Kidney capillary endothelial cell (primary cell): Measurements from ENCODE around the gene ASTN2.
A peak's percentile ranks its signal among the peaks of the same experiment; 100 is the strongest.

Experiments used
- DNase-seq: peaks from one replicate; pipeline ENCODE4 v3.0.0-alpha.2; 2018; ENCODE audit warnings: low spot score

ASTN2 gene

GRCh38 chr9:117359910-117360309, 54.9 kb downstream of the ASTN2 start:
- no peak for DNase-seq

DNA sequence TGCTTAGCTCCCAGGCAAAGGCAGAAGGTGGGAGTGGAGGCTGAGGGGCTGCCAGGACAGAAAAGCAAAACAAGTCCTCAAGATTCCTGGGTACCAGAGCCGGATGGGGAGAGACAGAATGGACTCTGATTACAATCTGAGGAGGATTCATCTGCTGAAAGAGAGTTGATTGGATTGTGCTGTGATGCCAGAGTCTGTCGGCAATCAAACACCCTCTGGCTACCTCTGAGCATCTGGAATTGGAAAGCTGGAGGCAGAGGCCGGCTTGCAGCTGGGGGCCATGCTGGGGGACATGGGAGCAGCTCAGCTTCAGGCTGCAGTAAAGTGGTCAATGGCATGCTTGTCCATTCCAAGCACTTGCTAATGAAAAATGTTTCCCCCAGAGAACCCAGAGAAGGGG, 59.3 kb downstream of the ASTN2 start:
- no peak for DNase-seq

- DNase-seq, result no peak
Observed at GRCh38 chr9:117354997-117355396, 59.9 kb downstream of the ASTN2 start.

GRCh38 chr9:117354244-117354847, 60.5 kb downstream of the ASTN2 start:
- no peak for DNase-seq

GRCh38 chr9:117344892-117345660, 69.8 kb downstream of the ASTN2 start:
- no peak for DNase-seq

- peak; percentile 52 for DNase-seq
Observed at GRCh38 chr9:117343427-117343826, 71.4 kb downstream of the ASTN2 start.

DNA sequence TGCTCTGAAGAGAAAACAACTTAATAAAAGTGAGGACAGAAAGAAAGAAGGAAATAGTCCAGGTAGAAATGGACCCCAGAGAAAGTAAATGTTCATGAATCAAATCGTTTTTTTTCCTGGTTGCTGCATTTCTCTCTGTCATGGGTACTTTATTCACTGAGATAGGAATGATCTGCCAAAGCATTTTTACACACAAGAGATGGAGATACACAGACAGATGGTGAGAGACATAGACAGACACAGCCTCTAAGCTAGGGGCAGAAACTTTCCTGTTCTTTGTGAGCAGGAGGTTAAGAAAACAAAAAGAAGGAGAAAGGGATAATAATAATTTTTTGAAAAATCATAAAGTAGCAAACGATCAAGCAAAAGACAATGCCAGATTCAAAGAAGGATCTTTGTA, 73.7 kb downstream of the ASTN2 start:
- no peak for DNase-seq

DNA sequence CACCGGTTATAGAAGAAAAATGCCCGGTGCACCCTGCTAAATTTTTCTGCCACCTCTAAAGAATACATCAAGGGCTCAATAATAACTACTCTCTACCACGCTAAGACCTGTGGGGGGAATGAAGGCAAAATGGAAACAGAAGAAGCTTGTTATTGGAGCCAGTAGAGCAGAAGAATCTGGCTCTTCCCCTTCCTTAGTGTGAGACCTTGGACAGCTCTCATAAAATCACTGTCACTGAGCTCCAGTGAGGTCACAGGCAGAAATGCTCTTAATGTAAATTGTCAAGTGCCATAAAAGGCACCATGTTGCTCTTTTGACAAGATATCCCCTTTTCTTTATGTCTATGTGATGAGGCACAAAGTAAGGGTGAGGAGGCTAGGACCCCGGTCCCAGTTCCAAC, 74.4 kb downstream of the ASTN2 start:
- no peak for DNase-seq

DNA sequence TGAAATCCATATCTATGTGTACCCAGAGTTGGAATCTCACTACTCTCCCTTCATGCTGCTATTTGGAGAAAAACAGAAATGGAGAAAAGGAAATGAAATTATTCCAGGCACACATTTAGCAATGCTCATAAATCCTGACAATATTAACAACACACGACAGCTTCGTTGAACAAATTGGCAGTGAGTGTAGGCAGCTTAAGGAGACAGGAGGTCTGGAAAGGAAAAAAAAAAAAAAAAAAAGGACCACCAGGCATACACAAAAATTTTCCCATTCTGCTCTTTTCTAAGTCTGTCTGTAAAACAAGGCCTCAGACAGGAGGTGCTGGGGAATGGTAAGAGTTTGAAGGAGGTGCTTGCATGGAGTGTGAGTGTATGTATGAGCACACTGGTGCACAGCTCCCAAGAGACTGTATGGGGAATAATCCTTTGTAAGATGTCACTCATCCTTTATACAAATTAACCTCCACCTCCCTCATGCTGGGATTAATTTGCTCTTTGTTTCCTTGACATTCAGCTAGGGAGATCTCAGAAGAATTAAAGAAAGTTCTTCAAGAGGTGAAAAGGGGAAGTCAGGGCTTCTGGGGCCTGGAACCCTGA, 78.9 kb downstream of the ASTN2 start:
- DNase-seq, result no peak

- no peak for DNase-seq
Observed at GRCh38 chr9:117334101-117334500, 80.8 kb downstream of the ASTN2 start.

GRCh38 chr9:117325831-117326230, 89.0 kb downstream of the ASTN2 start:
- no peak for DNase-seq

GRCh38 chr9:117325110-117325731, 89.6 kb downstream of the ASTN2 start:
- no peak for DNase-seq

GRCh38 chr9:117323390-117323789, 91.5 kb downstream of the ASTN2 start:
- no peak for DNase-seq

- DNase-seq, result no peak
Observed at GRCh38 chr9:117317192-117317591, 97.7 kb downstream of the ASTN2 start.

GRCh38 chr9:117315236-117315635, 99.6 kb downstream of the ASTN2 start:
- DNase-seq, result no peak

GRCh38 chr9:117313989-117314388, 100.9 kb downstream of the ASTN2 start:
- DNase-seq, result no peak

DNA sequence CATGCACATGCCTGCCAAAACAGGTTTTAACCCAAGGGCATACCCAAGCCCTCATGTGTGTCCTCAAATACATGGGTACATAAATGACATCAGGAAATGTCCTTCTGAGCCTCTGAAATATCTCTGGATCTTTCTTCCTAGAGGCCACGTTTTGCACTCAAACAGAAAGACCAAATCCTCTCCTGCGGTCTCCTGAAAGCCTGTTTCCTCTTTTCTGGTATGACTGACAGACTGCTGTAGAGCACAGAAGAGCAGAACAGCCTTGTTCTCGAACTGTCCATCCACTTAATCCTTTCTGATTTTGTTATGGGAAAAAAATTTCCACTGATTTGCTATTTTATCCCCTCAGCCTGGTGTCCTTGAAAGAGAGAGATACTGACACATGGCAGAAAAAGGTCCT, 107.2 kb downstream of the ASTN2 start:
- DNase-seq, result no peak

DNA sequence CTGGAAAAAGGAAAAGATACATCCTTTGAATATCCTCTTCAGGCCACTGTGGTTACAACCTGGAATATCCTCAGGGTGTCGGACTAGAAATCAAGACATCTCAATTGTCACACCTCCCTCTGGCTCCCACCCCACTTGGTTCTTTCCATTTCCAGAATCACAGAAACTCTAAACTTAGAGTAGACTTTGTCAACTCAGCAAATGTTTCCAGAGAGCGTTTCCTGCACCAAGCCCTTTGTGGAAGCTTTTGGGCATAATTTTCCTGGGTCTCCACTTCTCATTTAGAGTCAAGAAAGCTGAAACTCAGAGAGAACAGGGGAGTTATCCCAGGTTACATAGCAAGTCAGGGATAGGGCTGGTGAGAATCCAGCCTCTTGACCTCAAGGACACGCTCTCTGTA, 108.8 kb downstream of the ASTN2 start:
- no peak for DNase-seq

DNA sequence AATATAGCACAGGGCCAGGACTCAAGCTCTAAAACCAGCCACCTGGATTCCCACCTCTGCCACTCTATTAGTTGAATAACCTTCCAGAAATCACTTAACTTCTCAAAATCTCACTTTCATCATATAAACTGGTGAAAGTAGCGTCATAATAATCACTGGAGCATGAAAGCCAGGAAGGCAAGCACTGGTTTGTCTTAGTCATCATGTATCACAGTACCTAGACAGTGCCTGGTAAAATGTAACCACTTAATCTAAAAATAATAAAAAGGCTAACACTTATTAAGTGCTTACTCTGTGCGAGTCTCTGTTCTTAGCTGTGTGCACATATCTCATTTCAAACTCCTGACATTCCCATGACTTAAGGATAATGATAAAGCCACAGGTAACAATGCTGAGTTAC, 109.4 kb downstream of the ASTN2 start:
- DNase-seq, result no peak

DNA sequence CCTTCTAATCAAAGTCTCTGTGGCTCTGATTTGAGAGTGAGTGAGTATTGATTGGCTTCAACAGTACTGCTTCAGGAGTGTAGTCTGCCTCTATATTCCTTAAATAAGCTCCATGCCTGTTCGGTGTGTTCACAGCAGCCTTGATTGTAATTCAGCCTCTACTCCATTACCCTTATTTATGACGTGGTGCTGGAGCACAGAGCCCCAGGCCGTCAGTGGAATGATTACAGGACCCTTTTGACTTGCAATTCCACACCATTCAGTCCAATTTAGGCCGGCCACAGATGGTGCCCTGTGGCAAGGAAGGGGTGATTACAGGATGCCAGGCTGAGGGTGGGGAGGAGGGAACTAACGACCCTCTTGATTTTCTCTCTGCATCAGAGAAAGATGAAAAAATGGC, 110.3 kb downstream of the ASTN2 start:
- no peak for DNase-seq

GRCh38 chr9:117303643-117304230, 111.1 kb downstream of the ASTN2 start:
- no peak for DNase-seq

GRCh38 chr9:117302487-117302886, 112.4 kb downstream of the ASTN2 start:
- DNase-seq, result no peak
